Urothelium cell line (cell line): ENCODE data around the gene EZH2.

Experiments
- DNase-seq: peaks from one replicate; pipeline ENCODE4 v3.0.0; 2011; ENCODE audit warnings: low spot score, mixed read lengths
- FAIRE-seq: peaks from 2 replicates; lab custom pipeline; 2011; peaks lifted over from hg19 to GRCh38; lab: Jason Lieb, UNC

The EZH2 gene

GRCh38 chr7:148858489-148858888, 25.6 kb downstream of the EZH2 start:
- DNase-seq (no peak), FAIRE-seq (no peak)

GRCh38 chr7:148856891-148857290, 27.2 kb downstream of the EZH2 start:
- DNase-seq (no peak), FAIRE-seq (no peak)

- FAIRE-seq (no peak), DNase-seq (no peak)
These were observed 27.6 kb downstream of the EZH2 start for GRCh38 chr7:148856578-148856881.

DNA sequence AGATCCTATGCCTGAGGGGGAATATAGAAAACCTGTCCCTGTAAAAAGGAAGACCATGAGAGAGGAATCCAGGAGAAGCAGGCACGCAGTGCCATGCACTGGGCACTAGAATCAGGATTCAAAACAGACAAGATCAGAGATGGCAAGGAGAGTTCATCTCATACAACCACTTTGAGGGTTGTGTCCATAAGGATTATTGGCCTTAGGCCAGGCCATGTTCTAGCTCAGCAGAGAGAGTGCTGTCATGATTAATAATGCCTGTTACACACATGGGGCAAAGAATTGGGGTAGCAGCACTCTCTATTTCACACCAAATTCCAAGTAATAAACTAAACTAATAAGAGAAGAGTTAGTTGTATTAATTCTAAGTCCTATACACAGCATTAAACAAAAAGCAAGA, 29.1 kb downstream of the EZH2 start:
- no peak for DNase-seq
- no peak for FAIRE-seq

DNA sequence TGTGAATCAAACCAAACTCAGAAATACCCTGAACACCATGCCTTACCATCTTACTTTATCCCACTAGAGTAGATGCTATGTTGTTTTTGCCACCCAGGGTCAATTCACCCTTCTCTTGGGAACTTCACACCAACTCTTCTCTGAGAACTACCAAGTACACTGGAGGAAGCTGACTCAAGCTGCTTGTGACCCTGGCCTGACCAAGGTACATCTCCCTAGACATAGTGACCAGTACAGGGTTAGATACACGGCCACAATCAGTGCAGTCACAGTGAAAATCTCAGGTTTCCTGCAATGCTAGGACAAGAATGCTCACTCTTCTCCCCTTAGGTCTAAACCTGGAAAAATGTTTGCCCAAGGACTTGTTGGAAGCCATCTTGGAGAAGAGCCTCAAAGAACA, 31.8 kb downstream of the EZH2 start:
- FAIRE-seq = no peak
- no peak for DNase-seq

- FAIRE-seq (no peak), DNase-seq (no peak)
These were observed 33.5 kb downstream of the EZH2 start for GRCh38 chr7:148850564-148850963.

- DNase-seq (no peak), FAIRE-seq (no peak)
These were observed 34.5 kb downstream of the EZH2 start for GRCh38 chr7:148849393-148850098.

DNA sequence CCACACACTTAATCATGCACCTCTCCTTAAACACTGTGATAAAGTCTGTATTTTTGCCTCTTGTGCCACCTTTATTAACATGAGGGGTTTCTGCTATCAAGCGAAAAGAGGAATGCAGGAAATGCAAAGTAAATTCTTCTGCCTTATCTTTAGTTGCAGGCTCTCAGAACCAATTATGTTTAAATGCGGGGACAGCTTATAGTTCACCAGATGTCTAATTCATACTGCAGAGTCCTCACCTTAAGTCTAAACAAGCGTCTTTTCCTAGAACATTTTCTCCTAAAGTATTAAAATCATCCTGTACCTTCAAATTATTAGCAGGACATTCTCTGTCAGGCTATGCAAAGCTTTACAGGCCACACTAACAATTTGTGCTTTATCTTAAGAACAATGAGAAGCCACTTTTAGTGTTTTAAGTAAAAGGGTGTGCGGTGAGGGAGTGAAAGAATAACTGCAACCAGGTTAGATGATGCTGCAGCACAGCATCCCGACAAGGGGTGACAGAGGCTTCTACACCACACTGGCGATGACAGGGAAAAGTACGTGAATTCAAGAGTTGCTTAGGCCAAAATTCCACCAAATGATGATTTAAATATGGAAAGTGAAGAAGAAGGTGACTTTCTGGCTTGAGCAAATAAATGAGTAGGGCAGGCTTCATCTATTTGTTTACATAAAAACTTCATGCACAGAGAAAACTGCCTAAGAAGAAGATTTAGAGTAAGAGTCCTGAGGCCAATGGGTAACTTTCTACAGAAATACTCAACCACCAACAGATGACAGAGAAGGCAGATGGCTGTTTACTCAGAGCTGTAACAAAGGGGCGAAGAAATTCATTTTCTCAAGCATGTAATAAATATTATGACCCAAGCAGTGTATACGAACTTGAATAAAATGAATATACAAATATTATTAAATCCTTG, 36.0 kb downstream of the EZH2 start:
- DNase-seq (no peak), FAIRE-seq (no peak)

- FAIRE-seq = no peak
- DNase-seq = no peak
These were observed 45.2 kb downstream of the EZH2 start for GRCh38 chr7:148838905-148839304.

DNA sequence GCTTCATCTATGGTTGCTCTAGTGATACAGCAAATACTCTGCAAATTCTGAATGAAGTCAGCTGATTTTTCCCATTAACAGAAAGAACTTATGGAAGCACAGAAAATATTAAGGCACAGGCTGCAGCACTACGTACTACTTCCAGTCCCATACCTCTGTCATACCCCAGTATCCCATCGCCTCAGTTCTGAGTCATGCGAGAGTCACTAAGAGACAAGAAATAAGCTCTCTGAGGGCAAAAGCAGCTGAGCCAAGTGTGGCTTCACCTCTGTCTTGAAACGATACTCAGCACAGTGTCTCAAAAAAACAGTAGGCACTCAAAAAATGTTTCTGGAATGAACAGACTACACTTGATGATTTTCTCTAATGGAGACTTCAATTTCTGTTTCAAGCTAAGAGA, 48.2 kb downstream of the EZH2 start:
- DNase-seq (no peak), FAIRE-seq (no peak)

DNA sequence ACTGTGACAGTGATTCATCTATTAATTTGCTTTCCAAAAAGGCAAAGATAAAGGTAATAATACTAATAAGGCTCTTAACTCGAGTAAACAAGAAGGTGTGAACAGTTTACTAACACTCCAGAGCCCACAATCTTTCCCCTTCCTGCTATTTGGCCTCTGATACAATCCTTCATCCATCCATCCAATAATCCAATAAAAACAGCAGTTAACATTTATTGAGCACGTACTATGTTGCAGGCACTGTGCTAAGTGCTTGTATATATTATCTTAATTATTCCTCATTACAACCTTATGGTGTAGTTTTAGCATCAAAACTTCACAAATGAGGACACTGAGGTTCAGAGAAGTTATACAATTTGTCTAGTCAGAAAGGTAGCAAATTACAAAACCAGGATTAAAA, 49.5 kb downstream of the EZH2 start:
- DNase-seq (no peak), FAIRE-seq (no peak)

DNA sequence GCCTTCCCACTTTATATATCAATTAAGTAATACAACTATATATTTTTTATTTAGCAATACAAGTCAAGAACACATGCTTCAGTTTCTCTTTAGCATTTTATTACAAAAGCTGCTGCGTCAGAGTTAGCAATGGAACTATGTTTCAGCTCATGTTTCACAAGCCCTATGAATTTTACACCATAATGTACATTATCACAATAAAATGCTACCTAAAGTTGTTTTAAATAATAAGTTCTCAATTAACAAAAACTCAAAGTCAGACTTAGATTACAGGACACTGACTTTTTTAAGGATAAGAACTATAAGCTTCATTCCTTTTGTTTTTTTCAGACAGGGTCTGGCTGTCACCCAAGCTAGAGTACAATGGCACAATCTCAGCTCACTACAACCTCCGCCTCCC, 52.3 kb downstream of the EZH2 start:
- DNase-seq (no peak), FAIRE-seq (no peak)

DNA sequence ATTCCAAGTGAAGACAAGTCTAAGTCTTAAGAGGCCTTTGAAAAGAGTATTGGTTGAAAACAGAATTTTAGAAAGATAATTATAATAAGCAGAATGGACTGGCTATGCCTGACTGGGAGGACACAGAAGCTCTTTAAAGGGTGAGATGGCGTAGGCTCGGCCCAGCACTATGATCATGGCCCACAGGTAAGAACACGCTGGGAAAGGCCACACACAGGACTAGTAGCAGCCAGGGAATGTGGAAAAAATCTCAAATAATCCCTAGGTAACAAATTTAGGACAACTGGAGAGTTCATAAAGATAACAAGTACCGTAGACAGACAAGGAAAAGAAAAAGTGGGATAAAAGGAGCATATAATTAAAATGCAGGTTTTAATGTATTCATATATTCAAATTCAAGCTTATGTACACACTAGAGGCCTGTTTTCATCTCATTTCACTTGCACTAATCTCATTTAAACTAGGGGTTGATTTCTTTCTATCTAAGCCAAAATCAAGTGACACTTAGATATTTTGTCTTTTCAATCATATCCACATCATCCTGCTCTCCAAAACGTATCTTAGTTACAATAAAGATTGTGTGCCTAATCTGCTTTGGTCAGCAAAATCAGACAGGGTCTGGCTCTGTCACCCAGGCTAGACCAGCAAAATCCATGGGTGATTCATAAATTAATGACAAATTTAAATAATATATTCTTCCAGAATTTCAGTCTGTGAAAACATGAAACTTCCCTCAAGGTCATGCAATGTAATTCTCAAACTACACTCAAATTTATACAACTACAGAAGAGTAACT, 53.0 kb downstream of the EZH2 start:
- no peak for DNase-seq
- no peak for FAIRE-seq

DNA sequence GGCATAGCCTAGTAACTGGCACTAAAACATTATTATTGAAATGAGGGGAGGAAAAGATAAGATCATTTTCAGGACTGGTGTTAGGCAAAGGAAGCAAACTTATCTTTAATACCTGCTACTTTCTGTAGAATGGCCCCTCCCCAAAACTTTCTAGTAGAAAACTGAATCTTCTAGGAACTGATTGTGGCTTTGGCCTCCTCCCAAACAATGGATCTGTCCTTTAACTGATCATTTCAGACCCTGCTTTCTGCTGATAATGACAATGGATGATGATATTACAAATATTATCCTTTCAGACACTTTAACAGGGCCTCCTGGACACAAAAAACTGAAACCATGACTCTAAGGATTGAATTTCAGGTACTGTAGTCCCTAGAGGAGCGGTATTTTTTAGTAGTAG, 55.1 kb downstream of the EZH2 start:
- FAIRE-seq (no peak), DNase-seq (no peak)

DNA sequence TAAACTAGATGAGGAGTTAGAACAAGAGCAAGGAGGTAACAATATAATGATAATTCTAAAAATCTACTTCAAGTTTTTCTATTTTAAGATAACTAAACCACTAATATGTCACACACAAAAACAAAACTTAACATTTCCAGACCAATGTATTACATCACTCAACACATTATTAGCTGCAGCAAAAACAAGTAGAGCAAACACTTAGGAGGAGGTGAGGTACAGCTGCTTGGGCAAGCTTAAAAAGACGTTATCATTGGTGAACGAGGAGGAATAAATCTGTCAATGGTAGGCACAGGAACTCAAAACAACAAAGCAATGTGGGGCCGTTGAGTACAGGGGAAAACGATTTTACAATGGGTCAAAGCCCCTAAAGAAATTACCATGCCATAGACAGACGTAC, 58.8 kb downstream of the EZH2 start:
- no peak for FAIRE-seq
- no peak for DNase-seq

DNA sequence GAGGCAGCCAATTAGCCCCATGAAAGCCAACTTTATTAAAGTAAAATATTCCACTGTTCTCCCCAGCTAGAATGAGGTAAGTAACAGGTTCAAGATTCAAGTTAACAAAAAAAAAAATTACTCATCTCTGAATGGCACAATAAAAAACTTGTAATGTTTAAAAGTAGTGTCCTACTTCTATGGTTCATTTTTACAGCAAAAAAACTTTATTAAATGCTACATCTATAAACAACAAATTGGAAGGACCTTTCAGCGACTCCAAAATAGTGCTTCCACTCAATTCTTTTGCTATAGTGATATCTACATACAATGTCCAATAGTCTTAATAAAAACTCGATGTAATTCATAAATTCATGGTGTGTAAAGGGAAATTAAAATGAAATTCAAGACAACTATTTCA, 59.2 kb downstream of the EZH2 start:
- no peak for FAIRE-seq
- DNase-seq = no peak

DNA sequence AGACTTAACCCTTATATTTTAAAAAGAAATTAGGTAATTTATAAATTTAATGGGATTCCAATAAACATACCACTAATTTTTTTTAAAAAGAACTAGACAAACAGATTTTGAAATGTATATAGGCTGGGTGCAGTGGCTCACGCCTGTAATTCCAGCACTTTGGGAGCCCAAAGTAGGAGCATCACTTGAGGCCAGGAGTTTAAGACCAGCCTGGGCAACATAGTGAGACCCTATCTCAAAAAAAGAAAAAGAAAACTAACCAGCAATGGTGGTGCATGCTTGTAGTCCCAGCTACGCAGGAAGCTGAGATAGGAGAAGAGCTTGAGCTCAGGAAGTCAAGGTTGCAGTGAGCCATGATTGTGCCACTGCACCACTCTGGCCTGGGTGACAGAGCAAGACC, 62.7 kb downstream of the EZH2 start:
- no peak for DNase-seq
- no peak for FAIRE-seq

DNA sequence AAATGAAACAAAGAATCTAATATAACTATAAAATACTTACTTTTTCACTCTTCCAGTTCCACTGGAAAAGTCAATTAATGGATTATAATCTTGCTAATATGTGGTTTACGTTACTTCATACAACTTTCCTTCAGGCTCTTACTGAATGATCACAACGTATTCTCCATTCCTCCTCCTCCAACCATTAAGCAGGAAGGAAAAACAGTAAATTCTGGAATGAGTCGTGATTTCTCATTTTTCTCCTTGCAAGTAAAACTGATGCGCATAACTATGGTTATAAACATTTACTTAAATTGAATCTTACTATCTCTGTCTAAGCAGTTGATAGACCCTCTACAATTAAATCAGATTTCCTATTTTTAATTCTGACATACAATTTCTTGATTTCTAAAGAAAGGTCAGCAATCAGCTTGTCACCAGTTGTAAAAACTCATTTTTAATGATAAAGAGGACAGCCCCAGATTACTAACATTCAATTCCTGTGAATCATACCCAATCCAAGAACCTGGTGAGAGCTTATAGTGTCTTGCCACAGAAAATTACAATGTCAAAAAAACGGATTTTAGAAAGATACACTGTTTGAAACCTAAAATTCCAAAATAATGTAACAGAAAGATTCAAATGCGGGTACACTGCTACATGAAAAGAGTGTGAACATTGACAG, 64.3 kb downstream of the EZH2 start:
- DNase-seq (no peak), FAIRE-seq (no peak)

- FAIRE-seq = no peak
- no peak for DNase-seq
These were observed 68.5 kb downstream of the EZH2 start for GRCh38 chr7:148815612-148816011.

- FAIRE-seq (no peak), DNase-seq (no peak)
These were observed 69.0 kb downstream of the EZH2 start for GRCh38 chr7:148814922-148815559.

- DNase-seq = no peak
- FAIRE-seq = no peak
These were observed 70.2 kb downstream of the EZH2 start for GRCh38 chr7:148813890-148814289.
